DOHH2 (cell line): ENCODE results near the gene ANKS3.

Source experiments
- CTCF ChIP-seq: fragments of 200-600 bp; sonication (generic); IDR thresholded peaks from one replicate; pipeline ENCODE4 v1.5.1; 2014; ENCODE audit warnings: antibody characterized with exemption, mild to moderate bottlenecking, low read depth, low read length; ENCODE audit not compliant: poor library complexity, severe bottlenecking
- EZH2phosphoT487 ChIP-seq: fragments of 200-600 bp; sonication (generic); IDR thresholded peaks from 2 replicates; pipeline ENCODE4 v1.6.1; 2017; ENCODE audit warnings: borderline replicate concordance, mild to moderate bottlenecking, antibody characterized with exemption, low read length, moderate library complexity, mixed read lengths

- TF ChIP-seq CTCF (no peak), EZH2phosphoT487 (no peak)
Measured at GRCh38 chr16:4723071-4723767, 10.9 kb downstream of the ANKS3 start.
